MM.1S (cell line): ENCODE data around the gene FAM118A.
"Not testable (repeated sequence)": the region's sequence is repeated elsewhere in the genome, so short reads cannot be mapped to it uniquely, and the experiment has no call there.

Experiments
- DNase-seq: peaks from one replicate; pipeline ENCODE4 v3.0.0-alpha.2; 2015
- H2AFZ ChIP-seq: fragments of 300-600 bp; sonication (generic); 2 replicates; pipeline ENCODE4 v1.6.0; 2016; ENCODE audit warnings: antibody characterized with exemption, low read length
- H3F3A ChIP-seq: fragments of 300-600 bp; sonication (generic); 2 replicates; pipeline ENCODE4 v1.6.1; 2016; ENCODE audit warnings: mild to moderate bottlenecking, antibody characterized with exemption, low read length, moderate library complexity, mixed read lengths; ENCODE audit not compliant: insufficient read depth
- H3K27ac ChIP-seq: fragments of 300-600 bp; sonication (generic); 2 replicates; pipeline ENCODE4 v1.5.1; 2016; ENCODE audit warnings: mild to moderate bottlenecking, low read length
- H3K27me3 ChIP-seq: fragments of 300-600 bp; sonication (generic); replicated peaks from 2 replicates; pipeline ENCODE4 v1.6.0; 2016; ENCODE audit warnings: low read length; ENCODE audit not compliant: insufficient read depth
- H3K36me3 ChIP-seq: fragments of 300-600 bp; sonication (generic); replicated peaks from 2 replicates; pipeline ENCODE4 v1.6.1; 2016; ENCODE audit warnings: mild to moderate bottlenecking, low read length, mixed read lengths; ENCODE audit not compliant: insufficient read depth
- H3K4me1 ChIP-seq: fragments of 300-600 bp; sonication (generic); 2 replicates; pipeline ENCODE4 v1.6.1; 2016; ENCODE audit warnings: low read length, mixed read lengths
- H3K4me2 ChIP-seq: fragments of 300-600 bp; sonication (generic); 2 replicates; pipeline ENCODE4 v1.6.0; 2016; ENCODE audit warnings: low read depth, low read length
- H3K4me3 ChIP-seq: fragments of 300-600 bp; sonication (generic); 2 replicates; pipeline ENCODE4 v1.5.1; 2016; ENCODE audit warnings: low read length, mixed read lengths
- H3K79me2 ChIP-seq: fragments of 300-600 bp; sonication (generic); 2 replicates; pipeline ENCODE4 v1.6.1; 2016; ENCODE audit warnings: mixed run types, low read length, mixed read lengths
- H3K9ac ChIP-seq: fragments of 300-600 bp; sonication (generic); 2 replicates; pipeline ENCODE4 v1.6.1; 2016; ENCODE audit warnings: low read length, mixed read lengths
- H3K9me2 ChIP-seq: fragments of 300-600 bp; sonication (generic); replicated peaks from 2 replicates; pipeline ENCODE4 v1.6.1; 2016; ENCODE audit warnings: mild to moderate bottlenecking, low read length, mixed read lengths; ENCODE audit not compliant: insufficient read depth
- H3K9me3 ChIP-seq: fragments of 300-600 bp; sonication (generic); replicated peaks from 2 replicates; pipeline ENCODE4 v1.6.1; 2016; ENCODE audit warnings: mild to moderate bottlenecking, low read length, mixed read lengths; ENCODE audit not compliant: insufficient read depth
- H4K20me1 ChIP-seq: fragments of 300-600 bp; sonication (generic); 2 replicates; pipeline ENCODE4 v1.6.1; 2016; ENCODE audit warnings: mild to moderate bottlenecking, low read length, moderate library complexity, mixed read lengths; ENCODE audit not compliant: insufficient read depth
- CTCF ChIP-seq: fragments of 300-600 bp; sonication (generic); IDR thresholded peaks from 2 replicates; pipeline ENCODE4 v1.5.1; 2016; ENCODE audit warnings: antibody characterized with exemption, low read length, mixed read lengths
- EZH2 ChIP-seq: fragments of 300-600 bp; sonication (generic); optimal IDR thresholded peaks from 2 replicates; pipeline ENCODE3; 2017; ENCODE audit warnings: low read depth, mild to moderate bottlenecking, antibody characterized with exemption, low read length, mixed read lengths
- EZH2phosphoT487 ChIP-seq: fragments of 300-600 bp; sonication (generic); IDR thresholded peaks from 2 replicates; pipeline ENCODE4 v1.6.1; 2018; ENCODE audit warnings: antibody characterized with exemption, low read length

Gene FAM118A

GRCh38 chr22:45349916-45350315, 40.2 kb downstream of the FAM118A start:
- Histone ChIP-seq H3K79me2 (no peaks in the 10 kb centered on the region), H3K4me1 (no peaks in the 10 kb centered on the region), H3K36me3 (no peaks in the 10 kb centered on the region), H3K27ac (no peak overlapping the region), H3K4me3 (no peak overlapping the region), H3K9ac (no peak overlapping the region), H4K20me1 (no peaks in the 10 kb centered on the region), H3F3A (no peaks in the 10 kb centered on the region), H3K4me2 (no peak overlapping the region), H3K9me3 (no peaks in the 10 kb centered on the region), H3K9me2 (no peaks in the 10 kb centered on the region), H2AFZ (no peak overlapping the region), H3K27me3 (no peaks in the 10 kb centered on the region)
- DNase-seq, result no peak
- no peak for TF ChIP-seq CTCF
- no peak for TF ChIP-seq EZH2
- TF ChIP-seq EZH2phosphoT487, result no peak

- no peaks in the 10 kb centered on the region for H3K27me3 ChIP-seq
- H3K79me2 ChIP-seq, result no peaks in the 10 kb centered on the region
- H3K9me2 ChIP-seq, result no peaks in the 10 kb centered on the region
- no peak overlapping the region for H2AFZ ChIP-seq
- H3K4me3 ChIP-seq, result no peak overlapping the region
- no peaks in the 10 kb centered on the region for H4K20me1 ChIP-seq
- no peak for DNase-seq
- H3K36me3 ChIP-seq, result no peaks in the 10 kb centered on the region
- no peak overlapping the region for H3K27ac ChIP-seq
- no peak overlapping the region for H3K9ac ChIP-seq
- H3K4me1 ChIP-seq, result no peaks in the 10 kb centered on the region
- no peak overlapping the region for H3K4me2 ChIP-seq
- H3K9me3 ChIP-seq, result no peaks in the 10 kb centered on the region
- H3F3A ChIP-seq, result no peaks in the 10 kb centered on the region
- no peak for TF ChIP-seq EZH2
- TF ChIP-seq EZH2phosphoT487, result no peak
These were observed 42.2 kb downstream of the FAM118A start for GRCh38 chr22:45351956-45352355.

- not testable (repeated sequence) for H3K79me2 ChIP-seq, H3K27me3 ChIP-seq, H4K20me1 ChIP-seq, H2AFZ ChIP-seq, DNase-seq, H3F3A ChIP-seq, H3K4me2 ChIP-seq, H3K27ac ChIP-seq, H3K4me3 ChIP-seq, H3K9me3 ChIP-seq, H3K4me1 ChIP-seq, H3K9me2 ChIP-seq, H3K36me3 ChIP-seq, H3K9ac ChIP-seq
These were observed 43.0 kb downstream of the FAM118A start for GRCh38 chr22:45352757-45353156.

GRCh38 chr22:45353786-45354185, 44.1 kb downstream of the FAM118A start:
- no peaks in the 10 kb centered on the region for H4K20me1 ChIP-seq
- no peaks in the 10 kb centered on the region for H3K79me2 ChIP-seq
- H3K9ac ChIP-seq, result no peak overlapping the region
- H3K27ac ChIP-seq, result no peak overlapping the region
- no peak overlapping the region for H2AFZ ChIP-seq
- H3K4me3 ChIP-seq, result no peak overlapping the region
- no peaks in the 10 kb centered on the region for H3K9me2 ChIP-seq
- no peaks in the 10 kb centered on the region for H3F3A ChIP-seq
- no peaks in the 10 kb centered on the region for H3K27me3 ChIP-seq
- no peaks in the 10 kb centered on the region for H3K36me3 ChIP-seq
- H3K4me1 ChIP-seq, result no peaks in the 10 kb centered on the region
- H3K4me2 ChIP-seq, result no peak overlapping the region
- TF ChIP-seq CTCF (no peak), EZH2 (no peak), EZH2phosphoT487 (no peak)
- H3K9me3 ChIP-seq, result no peaks in the 10 kb centered on the region
- no peak for DNase-seq
